ENCODE measurements around the gene HBM. TPM values are rescaled to one million over a fixed set of nuclear protein-coding genes. Genes with fewer than 3 reads are reported as not detected.

Gene HBM
- total and polyA plus RNA-seq, 10 of the 15 experiments (the other 5 are each of a cell fraction or from before 2014, with no cell fraction given), result 0.23 TPM; not detected in 9

DNA sequence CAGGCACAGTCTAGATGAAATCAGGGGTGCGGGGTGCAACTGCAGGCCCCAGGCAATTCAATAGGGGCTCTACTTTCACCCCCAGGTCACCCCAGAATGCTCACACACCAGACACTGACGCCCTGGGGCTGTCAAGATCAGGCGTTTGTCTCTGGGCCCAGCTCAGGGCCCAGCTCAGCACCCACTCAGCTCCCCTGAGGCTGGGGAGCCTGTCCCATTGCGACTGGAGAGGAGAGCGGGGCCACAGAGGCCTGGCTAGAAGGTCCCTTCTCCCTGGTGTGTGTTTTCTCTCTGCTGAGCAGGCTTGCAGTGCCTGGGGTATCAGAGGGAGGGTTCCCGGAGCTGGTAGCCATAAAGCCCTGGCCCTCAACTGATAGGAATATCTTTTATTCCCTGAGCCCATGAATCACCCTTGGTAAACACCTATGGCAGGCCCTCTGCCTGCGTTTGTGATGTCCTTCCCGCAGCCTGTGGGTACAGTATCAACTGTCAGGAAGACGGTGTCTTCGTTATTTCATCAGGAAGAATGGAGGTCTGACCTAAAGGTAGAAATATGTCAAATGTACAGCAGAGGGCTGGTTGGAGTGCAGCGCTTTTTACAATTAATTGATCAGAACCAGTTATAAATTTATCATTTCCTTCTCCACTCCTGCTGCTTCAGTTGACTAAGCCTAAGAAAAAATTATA lies 12.3 kb downstream of the HBM start:
- TF ChIP-seq IRF5 (IDR thresholded peaks at IDR 0.05; ENCODE audit: borderline replicate concordance) (no peak), SMAD5 (IDR thresholded peaks at IDR 0.05; ENCODE audit: low read depth) (no peak), LARP7 (IDR thresholded peaks at IDR 0.05) (no peak), TAF1 (IDR thresholded peaks at IDR 0.05; ENCODE audit: borderline replicate concordance, low read depth, low read length) (no peak), NBN (IDR thresholded peaks at IDR 0.05) (no peak), E4F1 (IDR thresholded peaks at IDR 0.05; ENCODE audit: borderline replicate concordance, partially characterized antibody) (no peak), SREBF2 (IDR thresholded peaks at IDR 0.05; ENCODE audit: low read length) (no peak), SPI1 (IDR thresholded peaks at IDR 0.05; ENCODE audit: borderline replicate concordance, insufficient read depth, low read depth, low read length) (no peak), MXI1 (IDR thresholded peaks at IDR 0.05; ENCODE audit: low read depth, low read length) (no peak), SREBF1 (IDR thresholded peaks at IDR 0.05; ENCODE audit: low read length) (no peak), BMI1 (IDR thresholded peaks at IDR 0.05; ENCODE audit: borderline replicate concordance) (no peak), CBFB (IDR thresholded peaks at IDR 0.05; ENCODE audit: low read depth) (no peak), HCFC1 (IDR thresholded peaks at IDR 0.05; ENCODE audit: low read length) (no peak), ZNF207 (IDR thresholded peaks at IDR 0.05; ENCODE audit: borderline replicate concordance) (no peak), KDM1A (IDR thresholded peaks at IDR 0.05; ENCODE audit: borderline replicate concordance) (no peak)
- TF ChIP-seq, protein P1, sequence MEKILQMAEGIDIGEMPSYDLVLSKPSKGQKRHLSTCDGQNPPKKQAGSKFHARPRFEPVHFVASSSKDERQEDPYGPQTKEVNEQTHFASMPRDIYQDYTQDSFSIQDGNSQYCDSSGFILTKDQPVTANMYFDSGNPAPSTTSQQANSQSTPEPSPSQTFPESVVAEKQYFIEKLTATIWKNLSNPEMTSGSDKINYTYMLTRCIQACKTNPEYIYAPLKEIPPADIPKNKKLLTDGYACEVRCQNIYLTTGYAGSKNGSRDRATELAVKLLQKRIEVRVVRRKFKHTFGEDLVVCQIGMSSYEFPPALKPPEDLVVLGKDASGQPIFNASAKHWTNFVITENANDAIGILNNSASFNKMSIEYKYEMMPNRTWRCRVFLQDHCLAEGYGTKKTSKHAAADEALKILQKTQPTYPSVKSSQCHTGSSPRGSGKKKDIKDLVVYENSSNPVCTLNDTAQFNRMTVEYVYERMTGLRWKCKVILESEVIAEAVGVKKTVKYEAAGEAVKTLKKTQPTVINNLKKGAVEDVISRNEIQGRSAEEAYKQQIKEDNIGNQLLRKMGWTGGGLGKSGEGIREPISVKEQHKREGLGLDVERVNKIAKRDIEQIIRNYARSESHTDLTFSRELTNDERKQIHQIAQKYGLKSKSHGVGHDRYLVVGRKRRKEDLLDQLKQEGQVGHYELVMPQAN (conservative IDR thresholded peaks at IDR 0.05), result no peak
- POLR2A ChIA-PET, result no interaction called here
- SMC1A ChIA-PET (ENCODE audit: uncharacterized antibody, unreplicated experiment), result no interaction called here
- in situ Hi-C loops (cut with MboI), result no loop called here
- WGBS (ENCODE audit: insufficient coverage, insufficient replicate concordance, low lambda C conversion rate, missing lambda C conversion rate), result 59% methylated on average over 11 of the region's 11 CpGs
- H3K4me3 ChIP-seq, result no peak overlapping the region
- H3K36me3 ChIP-seq (ENCODE audit: control insufficient read depth in 2 of 2, insufficient read depth in 2 of 2, low read length in 1 of 2), result no peaks in the 10 kb centered on the region
- FAIRE-seq (no peak), DNase-seq (ENCODE audit: low read depth, low spot score) (no peak), ATAC-seq (no peak)
- RAD21 ChIA-PET (ENCODE audit: unreplicated experiment), result no interaction called here
- CTCF ChIA-PET, result no interaction called here
- H3K79me2 ChIP-seq (ENCODE audit: control insufficient read depth, insufficient read depth, low read length), result no peaks in the 10 kb centered on the region
- peaks cover 6 to 10% of the 10 kb centered on the region in 2 experiments for H3K27me3 ChIP-seq (replicated peaks in 1 of 2; ENCODE audit: control insufficient read depth in 2 of 2, insufficient read depth in 2 of 2, low read length in 1 of 2)
- peaks cover 8% of the 10 kb centered on the region; the same call in 1 of the 2 replicates for H3K4me1 ChIP-seq (ENCODE audit: control insufficient read depth, insufficient read depth, low read length)
- no peaks in the 10 kb centered on the region for H3K9me3 ChIP-seq (replicated peaks; ENCODE audit: control insufficient read depth, insufficient read depth, low read length)
- H4K20me1 ChIP-seq (ENCODE audit: control insufficient read depth, insufficient read depth), result no peaks in the 10 kb centered on the region
- no peak overlapping the region for H3K27ac ChIP-seq (ENCODE audit: control insufficient read depth, insufficient read depth)
- H3K9ac ChIP-seq (ENCODE audit: control insufficient read depth, insufficient read depth, low read length), result no peak overlapping the region
- BruUV-seq (replicated peaks), result no TSS peak
- no peak overlapping the region for H2AFZ ChIP-seq (ENCODE audit: control insufficient read depth, low read depth, low read length)
- H3K4me2 ChIP-seq (ENCODE audit: control insufficient read depth, insufficient read depth), result no peak overlapping the region
- intact Hi-C loops (cut with micrococcal nuclease; ENCODE audit: unreplicated experiment), result no loop called here

All from GM12878 (cell line).